HG02571 (cell line): ENCODE measurements around the gene DIABLO.
"Not testable (repeated sequence)": the region's sequence is repeated elsewhere in the genome, so short reads cannot be mapped to it uniquely, and the experiment has no call there.

Experiments used
- ATAC-seq: cut with Tn5 transposase; IDR thresholded peaks from one replicate; pipeline ENCODE4 v1.9.1; 2021; ENCODE audit warnings: mild to moderate bottlenecking, moderate library complexity; ENCODE audit not compliant: unreplicated experiment

Gene DIABLO

GRCh38 chr12:122190842-122191668 is 34.8 kb downstream of the DIABLO start:
- no peak for ATAC-seq

DNA sequence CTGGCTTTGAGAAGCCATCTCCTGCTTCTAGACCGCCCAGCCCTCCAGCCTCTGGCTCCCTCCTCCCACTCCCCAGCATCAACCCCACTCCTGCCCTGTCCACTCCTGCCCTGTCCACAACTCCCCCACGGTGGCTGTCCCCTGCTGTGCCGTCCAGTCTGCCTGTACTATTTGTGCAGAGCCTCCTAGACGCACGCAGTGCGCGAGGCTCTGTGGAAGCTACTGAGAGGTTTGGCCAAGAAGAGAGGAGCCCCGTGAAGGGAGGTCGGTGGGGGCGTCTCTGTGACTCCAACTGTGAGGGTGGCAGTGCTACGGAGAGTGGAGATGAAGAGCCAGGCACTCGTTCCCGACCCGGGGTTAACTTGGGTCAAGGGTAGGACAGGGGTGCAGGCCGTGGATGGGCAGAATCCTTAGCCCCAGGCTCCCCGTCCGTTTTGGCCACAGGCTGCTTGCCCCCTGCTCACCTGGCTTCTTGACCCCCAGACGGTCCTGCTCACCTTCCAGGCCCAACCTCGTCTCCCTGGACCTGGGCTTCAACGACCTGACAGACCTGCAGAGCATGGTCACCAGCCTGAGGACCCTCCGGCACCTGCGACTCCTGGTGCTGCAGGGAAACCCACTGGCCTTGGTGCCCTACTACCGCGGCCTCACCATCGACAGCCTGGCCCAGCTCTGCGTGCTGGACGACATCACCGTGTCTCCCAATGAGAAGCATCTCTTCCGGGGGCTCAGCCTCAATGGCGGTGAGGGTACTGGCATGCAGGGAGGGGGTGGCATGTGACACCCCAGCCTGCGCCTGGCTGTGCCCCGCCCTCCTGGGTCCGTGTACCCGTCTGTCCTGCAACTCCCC is 36.0 kb downstream of the DIABLO start:
- no peak for ATAC-seq

GRCh38 chr12:122187466-122187865 is 38.4 kb downstream of the DIABLO start:
- no peak for ATAC-seq

GRCh38 chr12:122185494-122186082 is 40.3 kb downstream of the DIABLO start:
- ATAC-seq: no peak

GRCh38 chr12:122185079-122185478 is 40.8 kb downstream of the DIABLO start:
- no peak for ATAC-seq

DNA sequence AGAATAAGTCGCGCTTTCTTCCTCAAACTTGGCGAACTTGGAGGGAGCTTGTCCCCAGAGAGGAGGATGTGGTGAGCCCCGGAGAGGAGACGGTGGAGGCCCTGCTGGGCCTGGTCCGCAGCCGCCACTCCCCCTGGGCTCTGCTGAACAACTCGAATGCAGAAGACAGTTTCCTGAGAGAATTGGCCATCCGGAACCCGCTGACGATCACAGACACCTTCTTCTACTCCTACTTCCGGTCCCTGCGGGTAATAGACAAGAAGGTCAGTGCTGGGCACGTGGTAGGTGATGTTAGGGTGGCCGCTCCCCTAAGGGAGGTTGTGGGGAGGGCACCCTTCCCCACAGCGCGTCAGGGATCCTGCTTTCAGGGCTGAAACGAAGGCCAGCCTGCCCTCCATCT is 41.3 kb downstream of the DIABLO start:
- ATAC-seq: no peak

DNA sequence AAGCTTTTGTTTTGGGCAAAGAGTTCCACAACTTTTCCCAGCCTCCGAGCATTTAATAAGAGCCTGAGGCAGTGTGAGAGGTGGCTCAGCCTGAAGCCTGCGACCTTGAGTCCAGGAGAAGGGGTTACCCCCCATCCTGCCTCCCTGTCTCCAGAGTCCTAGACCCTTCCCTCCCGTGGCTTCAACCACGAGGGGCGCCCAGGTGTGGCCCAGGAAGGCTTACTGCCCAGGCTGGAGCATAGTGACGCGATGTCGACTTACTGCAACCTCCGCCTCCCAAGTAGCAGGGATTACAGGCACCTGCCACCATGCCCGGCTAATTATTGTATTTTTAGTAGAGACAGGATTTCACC is 42.3 kb downstream of the DIABLO start:
- ATAC-seq: no peak

DNA sequence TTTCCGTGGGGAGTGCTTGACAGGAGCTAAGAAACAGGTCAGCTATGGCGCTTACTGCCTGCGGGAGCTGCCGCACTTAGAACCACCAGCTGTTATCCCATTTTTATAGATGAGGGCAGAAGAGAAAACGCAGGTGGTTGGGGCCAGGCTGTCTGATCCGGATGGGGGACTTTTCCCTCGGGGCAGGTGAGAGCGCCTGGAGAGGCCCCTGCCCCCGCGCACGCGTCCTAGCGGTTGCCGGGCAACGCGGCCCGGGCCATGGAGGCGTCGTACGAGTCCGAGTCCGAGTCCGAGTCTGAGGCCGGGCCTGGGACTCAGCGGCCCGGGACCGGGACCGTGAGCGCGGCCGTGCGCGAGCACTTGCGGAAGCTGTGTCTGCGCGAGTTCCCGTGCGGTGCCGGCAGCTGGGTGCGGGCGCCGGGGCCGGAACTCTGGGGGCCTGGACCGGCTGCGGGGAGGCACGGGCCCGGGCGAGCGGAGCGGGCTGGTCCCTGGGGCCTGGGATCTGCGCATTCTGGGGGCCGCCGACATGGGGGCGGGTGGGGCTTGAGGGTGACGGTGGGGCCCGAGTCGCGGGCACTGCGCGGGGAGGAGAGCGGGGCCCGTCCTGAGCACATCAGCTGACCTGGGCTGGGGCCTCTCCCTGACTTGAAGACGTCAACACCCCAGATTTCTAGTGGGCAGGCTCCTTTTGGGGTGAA is 42.8 kb downstream of the DIABLO start, which contains the start of gene LRRC43:
Gene LRRC43 (plus strand): TSS at position 237 of the 701 bp plus-strand sequence. CDS start 22 bp downstream, at position 259.
- ATAC-seq: no peak

- ATAC-seq: not testable (repeated sequence)
Measured at GRCh38 chr12:122176473-122176872, 49.4 kb downstream of the DIABLO start.

DNA sequence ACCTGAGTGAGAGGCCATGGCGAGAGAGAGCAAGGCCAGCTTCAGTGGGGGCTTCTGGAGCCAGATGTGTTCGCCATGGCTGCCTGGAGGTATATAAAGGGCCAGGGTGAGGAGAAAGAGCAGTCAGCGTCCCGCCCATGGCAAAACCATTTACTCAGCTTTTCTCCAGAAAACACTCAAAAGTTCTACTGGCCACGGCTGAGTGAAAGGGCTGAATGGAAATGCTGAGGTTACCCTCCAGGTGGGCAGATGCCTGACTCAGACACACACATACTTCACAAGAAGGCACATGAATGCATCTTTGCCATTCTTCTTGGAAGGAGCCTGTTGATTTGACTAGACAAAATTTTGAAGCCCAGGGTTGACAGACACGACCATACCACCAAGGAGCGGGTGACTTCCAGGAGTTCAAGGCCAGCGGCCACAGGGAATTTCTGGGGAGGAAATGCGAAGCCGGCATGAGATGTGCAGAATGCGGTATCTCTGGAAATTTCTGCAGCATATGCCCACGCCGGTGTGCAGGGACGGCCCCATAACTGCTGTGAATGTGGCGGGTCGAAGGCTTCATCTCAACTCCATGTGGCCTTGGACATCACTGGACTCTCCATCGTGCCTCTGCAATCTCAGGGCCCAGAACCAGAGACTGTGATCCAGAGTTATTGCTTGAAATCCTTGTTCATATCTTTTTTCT is 51.6 kb downstream of the DIABLO start, which contains the start of gene IL31:
Gene IL31 (minus strand): TSS at position 67 of the 691 bp plus-strand sequence. CDS start 49 bp downstream, at position 18.
- ATAC-seq: no peak

DNA sequence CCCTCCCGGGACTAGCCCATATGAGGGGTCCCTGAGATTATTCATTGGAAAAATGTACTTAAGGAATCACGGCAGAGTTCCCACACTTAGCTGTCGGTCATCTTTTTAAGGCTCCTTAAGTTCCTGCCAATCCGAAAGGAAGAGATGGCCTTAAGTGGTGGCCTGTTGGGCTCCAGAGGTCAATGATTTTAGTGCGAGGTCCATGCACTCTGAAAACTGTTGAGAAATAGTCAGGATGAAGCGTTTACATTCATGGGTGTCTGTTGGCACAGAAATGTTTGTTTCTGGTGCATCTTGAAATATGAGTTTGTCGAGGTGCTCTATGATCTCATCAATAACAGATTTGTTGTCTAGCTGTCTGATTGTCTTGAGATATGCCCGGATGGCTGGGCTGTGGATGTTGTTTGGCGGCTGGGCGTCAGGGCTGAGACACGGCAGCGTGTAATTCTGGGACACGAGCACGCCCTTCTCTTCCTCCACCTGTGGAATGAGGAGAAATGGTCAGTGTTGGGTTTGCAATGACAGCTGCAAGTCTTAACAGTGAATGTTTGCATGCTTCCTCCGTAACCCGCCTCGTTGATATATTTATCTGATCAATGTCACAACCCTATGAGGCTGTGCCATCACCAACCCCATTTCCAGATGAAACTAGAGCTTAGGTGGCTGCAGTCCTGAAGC is 53.5 kb downstream of the DIABLO start:
- no peak for ATAC-seq

DNA sequence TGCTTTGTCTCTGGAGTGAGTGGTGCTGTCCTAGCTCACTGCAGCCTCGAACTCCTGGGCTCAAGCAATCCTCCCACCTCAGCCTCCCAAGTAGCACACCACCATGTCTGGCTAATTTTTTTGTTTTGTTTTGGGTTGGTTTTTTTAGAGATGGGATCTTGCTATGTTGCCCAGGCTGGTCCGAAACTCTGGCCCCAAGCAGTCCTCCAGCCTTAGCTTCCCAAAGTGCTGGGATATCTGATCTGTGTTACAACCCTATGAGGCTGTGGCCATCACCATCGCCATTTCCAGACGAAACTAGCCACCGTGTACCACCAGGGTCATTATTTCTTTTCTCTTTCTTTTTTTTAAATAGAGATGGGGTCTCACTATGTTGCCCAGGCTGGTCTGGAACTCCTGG is 54.5 kb downstream of the DIABLO start:
- ATAC-seq: no peak

- ATAC-seq: no peak
Measured at GRCh38 chr12:122168492-122168891, 57.4 kb downstream of the DIABLO start.

DNA sequence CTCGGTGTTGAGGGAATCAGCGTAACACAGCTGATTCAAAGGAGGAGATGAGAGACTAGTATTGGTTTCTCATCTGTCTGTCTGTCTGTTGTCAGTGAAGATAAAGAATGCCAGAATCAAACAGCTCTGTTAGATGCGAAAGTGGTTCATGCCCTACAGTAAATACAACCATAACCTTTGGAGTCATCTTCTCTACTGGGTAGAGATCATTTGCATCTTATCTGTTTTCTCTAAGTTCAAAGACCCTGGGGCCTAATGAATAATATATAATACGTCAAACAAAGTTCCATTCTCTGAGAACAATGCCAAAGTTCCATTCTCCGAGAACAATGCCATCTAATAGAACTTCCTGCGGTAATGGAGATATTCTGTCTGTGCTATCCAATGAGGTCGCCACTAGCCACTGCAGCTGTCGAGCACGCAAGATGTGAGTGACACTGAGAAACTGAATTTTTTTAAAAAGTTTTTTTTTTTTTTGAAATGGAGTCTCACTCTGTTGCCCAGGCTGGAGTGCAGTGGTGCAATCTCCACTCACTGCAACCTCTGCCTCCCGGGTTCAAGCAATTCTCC is 58.4 kb downstream of the DIABLO start:
- no peak for ATAC-seq

DNA sequence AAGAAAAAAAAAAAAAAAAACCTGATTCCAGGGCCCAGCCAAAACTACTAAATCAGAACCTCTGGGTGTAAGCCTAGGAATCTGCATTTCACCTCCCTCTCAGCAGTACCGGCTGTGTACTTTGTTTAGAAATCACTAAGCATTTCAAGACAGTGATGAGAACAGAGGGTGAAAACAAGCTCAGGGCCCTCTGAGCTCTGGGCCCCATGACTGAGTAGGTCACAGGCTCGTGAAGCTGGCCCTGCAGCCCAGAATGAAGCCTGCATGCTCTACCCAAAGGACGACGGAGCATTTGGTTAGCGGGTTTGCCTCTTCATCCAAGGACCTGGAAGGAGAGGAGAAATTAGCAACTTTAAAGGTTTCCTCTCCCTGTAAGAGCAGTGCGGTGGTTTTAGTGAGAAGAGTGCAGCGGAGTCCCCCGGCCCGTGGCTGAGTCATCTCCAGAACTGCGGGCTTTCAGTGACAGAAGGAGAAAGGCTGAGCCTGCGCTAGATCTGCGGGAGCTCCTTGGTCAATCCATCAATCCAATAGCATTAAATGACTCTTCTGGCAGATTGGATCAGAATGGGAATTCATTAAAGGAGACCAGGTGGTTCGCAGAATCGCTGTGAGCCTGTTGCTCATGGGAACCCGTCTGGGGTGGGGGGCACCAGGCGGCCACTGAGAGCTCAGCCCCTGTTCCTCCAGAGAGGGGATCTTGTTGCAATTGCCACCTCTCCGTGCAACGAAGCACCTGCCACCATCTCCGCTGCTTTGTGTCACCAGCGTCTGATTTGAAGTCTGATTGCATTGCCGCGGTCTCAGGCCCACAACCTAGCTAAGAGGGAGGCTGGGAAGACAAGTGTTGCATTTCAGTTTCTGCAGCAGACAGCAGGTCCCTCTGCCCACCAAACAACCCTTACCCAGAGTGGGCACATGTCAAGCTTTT is 59.2 kb downstream of the DIABLO start:
- no peak for ATAC-seq

GRCh38 chr12:122162976-122163375 is 62.9 kb downstream of the DIABLO start:
- no peak for ATAC-seq

DNA sequence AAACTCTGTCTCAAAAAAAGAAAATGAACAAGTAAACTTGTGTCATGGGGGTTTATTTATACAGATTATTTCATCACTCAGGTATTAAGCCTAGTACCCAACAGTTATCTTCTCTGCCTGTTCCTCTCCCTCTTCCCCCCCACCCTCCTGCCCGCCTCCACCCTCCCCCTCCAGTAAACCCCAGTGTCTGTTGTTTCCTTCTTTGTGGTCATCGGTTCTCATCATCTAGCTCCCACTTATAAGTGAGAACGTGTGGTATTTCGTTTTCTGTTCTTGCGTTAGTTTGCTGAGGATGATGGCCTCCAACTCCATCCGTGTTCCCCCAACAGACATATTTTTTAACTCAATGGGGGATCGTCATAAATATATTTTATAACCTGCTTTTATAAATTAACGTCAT is 64.2 kb downstream of the DIABLO start:
- ATAC-seq: no peak

DNA sequence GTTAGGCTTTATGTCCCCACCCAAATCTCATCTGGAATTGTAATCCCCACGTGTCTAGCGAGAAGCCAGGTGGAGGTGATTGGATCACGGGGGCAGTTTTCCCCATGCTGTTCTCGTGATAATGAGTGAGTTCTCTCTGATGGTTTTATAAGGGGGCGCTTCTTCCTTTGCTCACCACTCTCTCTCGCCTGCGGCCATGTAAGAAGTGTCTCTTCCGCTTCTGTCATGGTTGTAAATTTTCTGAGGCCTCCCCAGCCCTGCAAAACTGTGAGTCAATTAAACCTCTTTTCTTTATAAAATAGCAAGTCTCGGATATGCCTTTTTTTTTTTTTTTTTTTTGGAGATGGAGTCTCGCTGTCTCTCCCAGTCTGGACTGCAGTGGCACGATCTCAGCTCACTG is 65.1 kb downstream of the DIABLO start:
- no peak for ATAC-seq
